GM18873 (cell line): Measurements from ENCODE around the gene CCDC196.
"Not testable (repeated sequence)": the region's sequence is repeated elsewhere in the genome, so short reads cannot be mapped to it uniquely, and the experiment has no call there.

Source experiments
- ATAC-seq: cut with Tn5 transposase; IDR thresholded peaks from one replicate; pipeline ENCODE4 v1.9.1; 2021; ENCODE audit warnings: mild to moderate bottlenecking, moderate library complexity, moderate number of reproducible peaks; ENCODE audit not compliant: unreplicated experiment, low FRiP score

Gene CCDC196

GRCh38 chr14:66545191-66545590 is 59.0 kb downstream of the CCDC196 start:
- ATAC-seq = not testable (repeated sequence)

- ATAC-seq = not testable (repeated sequence)
Observed at GRCh38 chr14:66545751-66546150, 59.6 kb downstream of the CCDC196 start.
